HG02763 (cell line): ENCODE data around the gene LGALSL.

Experiments
- ATAC-seq: cut with Tn5 transposase; IDR thresholded peaks from one replicate; pipeline ENCODE4 v1.9.1; 2021; ENCODE audit warnings: mild to moderate bottlenecking, moderate library complexity; ENCODE audit not compliant: unreplicated experiment

The LGALSL gene

DNA sequence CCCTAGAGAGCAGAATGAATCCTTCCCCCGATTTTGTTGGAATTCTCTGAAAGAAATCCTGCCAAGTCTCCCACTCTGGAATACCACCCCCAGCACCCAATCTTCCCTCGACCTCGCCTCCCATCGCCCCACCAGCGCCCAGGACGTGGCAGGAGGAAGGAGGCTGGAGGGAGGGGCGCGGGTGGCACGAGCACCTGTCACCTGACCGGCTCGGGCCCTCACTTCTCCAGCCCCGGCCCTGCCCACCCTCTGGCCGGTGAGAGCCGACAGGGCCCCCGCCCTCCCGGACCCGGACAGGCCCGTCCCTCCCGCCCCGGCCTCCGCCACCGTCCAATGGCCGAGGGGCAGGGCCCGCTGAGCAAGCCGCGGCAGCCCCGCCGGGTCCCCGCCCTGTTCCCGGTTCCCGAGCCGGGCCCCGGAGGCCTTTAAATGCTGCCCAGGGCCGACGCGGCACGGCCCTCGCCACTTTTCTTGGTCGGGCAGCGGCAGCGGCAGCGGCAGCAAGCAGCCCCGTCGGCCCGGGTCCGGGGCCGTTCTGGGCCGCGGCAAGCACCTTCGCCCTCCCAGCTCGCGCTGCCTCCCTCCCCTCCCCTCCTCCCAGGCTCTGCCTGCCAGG, at the start of gene LGALSL:
LGALSL (plus strand) TSS at position 393 of the 616 bp plus-strand sequence. CDS start 384 bp downstream, outside the sequence.
- peak; percentile 56 for ATAC-seq

- ATAC-seq: no peak
These were observed 49.2 kb upstream of the LGALSL start for GRCh38 chr2:64404743-64405142.

DNA sequence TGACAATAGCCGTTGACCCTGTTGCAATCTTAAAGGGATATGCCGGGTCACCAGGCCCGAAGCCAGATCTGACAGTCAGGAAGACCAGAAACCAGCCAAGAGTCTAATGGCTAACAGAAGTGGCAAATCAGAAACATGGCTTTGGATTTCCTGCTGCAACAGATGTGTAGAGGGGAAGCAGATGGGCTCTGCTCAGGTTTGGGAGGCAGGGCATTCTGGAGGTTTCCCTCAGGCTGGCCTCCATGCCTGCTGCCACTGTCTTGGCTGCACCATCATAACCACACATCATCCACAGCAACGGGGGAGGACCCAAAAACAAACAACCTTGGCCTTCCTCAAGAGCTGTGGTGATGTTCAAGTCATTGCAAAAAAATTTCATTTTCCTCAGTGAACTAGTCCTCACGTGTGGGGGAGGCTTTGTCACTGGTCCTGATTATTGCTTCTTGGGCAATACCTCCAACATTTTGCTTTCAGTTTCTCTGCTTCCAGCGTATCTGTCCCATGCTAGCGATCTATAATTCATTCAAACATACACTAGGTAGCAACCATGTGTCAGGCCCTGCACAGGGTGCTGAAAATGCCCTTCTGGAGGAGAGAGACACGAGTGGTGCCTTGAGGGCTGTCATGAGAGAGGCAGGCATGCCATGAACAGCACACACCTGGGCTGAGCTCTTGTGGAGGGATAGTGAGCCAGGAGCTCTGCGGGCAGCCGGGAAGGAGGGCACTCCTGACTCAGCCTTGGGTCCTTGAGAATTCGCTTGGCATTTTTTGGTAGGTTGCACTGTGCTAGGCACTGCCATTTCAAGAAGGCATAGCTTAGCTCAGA, 48.2 kb upstream of the LGALSL start:
- ATAC-seq: no peak

GRCh38 chr2:64406407-64406774, 47.6 kb upstream of the LGALSL start:
- no peak for ATAC-seq

DNA sequence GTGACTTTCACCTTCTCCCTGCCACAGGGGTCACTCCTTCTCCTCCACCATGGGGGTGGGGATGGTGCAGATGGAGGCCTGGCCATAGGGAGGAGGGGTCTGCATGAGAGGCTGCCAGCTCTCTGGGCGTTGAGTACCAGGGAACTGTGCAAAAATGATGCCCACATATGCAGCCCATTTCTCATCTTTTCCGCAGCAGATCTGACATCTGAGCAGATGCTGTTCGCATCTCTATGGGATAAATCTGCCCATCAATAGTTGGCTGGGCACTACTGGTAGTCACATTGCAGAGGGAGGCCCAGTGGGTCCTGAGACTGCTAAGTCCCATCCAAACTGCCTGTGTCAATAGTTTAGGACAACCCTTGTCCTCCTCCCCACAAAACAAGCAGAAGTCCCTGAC, 45.9 kb upstream of the LGALSL start:
- ATAC-seq: no peak

GRCh38 chr2:64410671-64411070, 43.3 kb upstream of the LGALSL start:
- no peak for ATAC-seq

GRCh38 chr2:64412671-64413070, 41.3 kb upstream of the LGALSL start:
- no peak for ATAC-seq

DNA sequence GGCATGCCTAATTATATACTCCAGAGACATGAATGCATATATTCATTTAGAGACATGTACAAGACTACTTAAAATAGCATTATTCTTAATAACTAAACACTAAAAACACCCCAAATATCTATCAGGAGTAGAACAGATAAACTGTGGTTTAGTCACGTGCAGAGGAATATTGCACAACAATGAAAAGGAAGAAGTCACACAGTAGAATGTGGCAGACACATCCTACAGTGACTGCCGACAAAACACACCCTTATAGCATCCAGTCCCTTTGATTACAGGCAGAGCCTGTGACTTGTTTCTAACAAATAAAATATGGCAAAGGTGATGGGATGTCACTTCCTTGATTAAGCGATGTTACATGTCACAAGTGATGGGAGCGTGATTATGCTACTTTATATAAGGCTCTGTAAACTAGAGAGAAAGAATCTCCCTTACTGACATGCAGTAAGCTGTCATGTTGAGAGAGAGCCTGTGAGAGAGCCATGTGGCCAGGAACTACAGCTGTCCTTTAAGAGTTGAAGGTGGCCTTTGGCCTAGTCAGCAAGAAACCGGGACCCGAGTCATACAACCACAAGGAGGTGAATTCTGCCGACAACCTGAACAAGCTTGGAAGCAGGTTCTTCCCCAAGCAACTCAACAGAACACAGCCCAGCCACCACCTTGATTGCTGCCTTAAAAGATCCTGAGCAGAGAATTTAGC, 39.1 kb upstream of the LGALSL start:
- no peak for ATAC-seq

DNA sequence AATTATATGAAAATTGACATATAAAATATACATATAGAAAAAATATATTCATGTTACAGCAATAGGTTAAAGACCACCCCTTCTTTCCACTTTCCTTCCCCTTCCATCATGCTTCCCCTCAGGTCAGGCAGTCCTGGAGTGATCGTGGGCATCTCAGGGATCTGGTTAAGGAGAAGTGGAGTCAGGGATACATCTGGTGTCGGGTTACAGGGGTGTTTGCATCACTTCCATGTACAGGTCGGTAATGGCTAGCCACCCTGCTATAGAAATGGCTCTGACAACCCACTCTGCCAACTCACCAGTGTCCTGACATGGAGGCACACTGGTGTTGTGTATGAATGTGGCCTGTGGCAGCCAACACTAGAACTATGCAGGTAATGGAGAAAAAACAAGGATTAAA, 36.3 kb upstream of the LGALSL start:
- ATAC-seq: no peak

GRCh38 chr2:64419596-64420165, 34.3 kb upstream of the LGALSL start:
- ATAC-seq: no peak

- no peak for ATAC-seq
These were observed 33.3 kb upstream of the LGALSL start for GRCh38 chr2:64420677-64421076.

- no peak for ATAC-seq
These were observed 32.8 kb upstream of the LGALSL start for GRCh38 chr2:64421201-64421600.

GRCh38 chr2:64422466-64422865, 31.5 kb upstream of the LGALSL start:
- ATAC-seq: no peak

GRCh38 chr2:64423303-64423702, 30.7 kb upstream of the LGALSL start:
- no peak for ATAC-seq

- no peak for ATAC-seq
These were observed 29.5 kb upstream of the LGALSL start for GRCh38 chr2:64424416-64424987.

DNA sequence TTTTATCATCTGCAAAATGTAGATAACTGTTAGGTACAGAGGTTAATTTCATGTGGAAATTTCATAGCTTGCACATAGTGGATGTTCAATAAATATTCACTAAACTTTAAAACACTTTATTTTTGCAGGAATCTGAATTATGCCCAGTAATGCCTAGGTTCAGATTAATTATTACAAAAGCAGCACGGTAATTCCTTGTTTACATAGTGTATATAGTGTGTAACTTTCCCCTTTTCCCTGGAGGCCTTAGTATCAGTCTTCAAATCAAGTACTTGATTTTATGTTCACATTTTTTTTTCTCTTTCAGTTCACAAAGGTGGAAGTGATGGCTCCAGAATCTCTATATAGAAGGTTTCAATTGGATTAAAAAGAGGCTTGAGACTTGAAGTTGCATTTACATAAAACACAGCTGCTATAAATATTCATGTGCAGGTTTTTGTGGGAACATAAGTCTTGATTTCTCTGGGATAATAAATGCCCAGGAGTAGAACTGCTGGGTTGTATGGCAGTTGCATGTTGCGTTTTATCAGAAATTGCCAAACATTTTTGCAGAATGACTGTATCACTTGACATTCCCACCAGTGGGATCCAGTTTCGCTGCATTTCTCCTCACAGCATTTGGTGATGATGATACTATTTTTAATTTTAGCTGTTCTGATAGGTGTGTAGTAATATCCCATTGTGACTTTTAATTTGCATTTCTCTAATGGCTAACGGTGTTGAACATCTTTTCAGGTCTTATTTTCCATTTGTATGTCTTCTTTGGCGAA, 27.6 kb upstream of the LGALSL start:
- ATAC-seq: no peak

DNA sequence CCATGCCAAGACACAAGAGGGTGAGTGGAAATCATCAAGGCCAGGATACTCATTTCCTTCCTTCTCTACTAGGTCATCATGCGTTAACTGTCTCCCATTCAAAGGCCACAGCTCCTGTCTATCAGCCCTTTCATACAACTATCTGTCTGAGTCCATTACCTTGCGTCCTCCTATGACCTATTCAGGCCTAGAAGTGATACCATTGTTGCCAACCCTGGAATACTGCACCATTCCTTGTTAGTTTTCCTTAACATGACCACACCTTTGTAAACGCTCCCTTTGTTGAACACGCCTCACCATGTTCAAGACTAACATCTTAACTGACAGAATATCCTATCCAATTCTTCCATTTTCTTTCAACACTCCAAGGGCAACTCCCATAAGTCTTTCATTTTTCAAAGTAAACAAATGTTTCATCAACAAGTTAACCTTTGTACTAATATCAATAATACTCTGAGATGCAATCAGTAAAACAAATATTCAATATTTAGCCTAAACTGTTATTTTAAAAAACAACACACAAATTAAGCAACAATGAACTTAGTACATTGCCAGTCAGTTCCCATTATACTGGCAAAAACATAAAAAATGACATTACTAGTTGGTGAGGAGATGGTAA, 19.8 kb upstream of the LGALSL start:
- ATAC-seq: no peak

DNA sequence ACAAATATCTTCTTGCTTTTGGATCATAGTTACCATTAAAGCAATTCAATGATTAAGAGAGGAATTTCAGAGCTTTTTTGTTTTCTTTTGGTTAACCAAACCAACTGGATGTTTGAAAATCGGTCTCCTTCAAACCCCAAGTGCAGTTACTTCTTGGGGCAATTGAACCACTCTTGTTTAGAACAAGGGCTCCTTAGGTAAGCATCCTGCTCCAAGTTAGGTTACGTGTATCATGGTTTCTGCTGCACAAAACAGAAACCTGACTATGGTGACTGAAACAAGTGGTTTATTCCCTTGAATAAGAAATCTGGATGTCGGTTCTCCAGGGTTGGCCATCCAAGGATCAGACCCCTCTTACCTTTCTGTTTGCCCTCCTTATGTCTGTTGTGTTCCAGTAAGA, 16.1 kb upstream of the LGALSL start:
- no peak for ATAC-seq

- ATAC-seq: no peak
These were observed 14.8 kb upstream of the LGALSL start for GRCh38 chr2:64439194-64439593.

DNA sequence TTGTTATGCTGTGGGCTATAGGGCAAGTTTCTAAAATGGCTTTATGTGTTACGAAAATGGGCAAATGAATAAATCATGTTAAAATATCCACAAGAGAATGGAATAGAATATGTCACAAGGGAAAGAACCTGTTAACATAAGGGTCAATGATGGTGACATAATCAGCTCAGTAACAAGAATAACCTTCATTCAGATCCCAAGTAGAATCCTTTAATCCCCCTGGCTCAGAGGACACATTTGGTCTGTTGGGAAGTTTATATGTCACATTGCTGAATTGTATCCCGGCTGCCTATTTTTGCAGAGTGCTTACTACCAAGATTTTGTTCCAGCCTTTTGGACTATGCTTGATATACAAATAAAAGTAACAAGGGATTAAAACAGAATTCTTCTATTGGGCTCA, 13.1 kb upstream of the LGALSL start:
- no peak for ATAC-seq
